HG03064 (cell line): ENCODE measurements around the gene MRPL42.

ENCODE experiments used
- ATAC-seq: cut with Tn5 transposase; IDR thresholded peaks from one replicate; pipeline ENCODE4 v1.9.1; 2021; ENCODE audit warnings: low read depth; ENCODE audit not compliant: unreplicated experiment

MRPL42 gene

DNA sequence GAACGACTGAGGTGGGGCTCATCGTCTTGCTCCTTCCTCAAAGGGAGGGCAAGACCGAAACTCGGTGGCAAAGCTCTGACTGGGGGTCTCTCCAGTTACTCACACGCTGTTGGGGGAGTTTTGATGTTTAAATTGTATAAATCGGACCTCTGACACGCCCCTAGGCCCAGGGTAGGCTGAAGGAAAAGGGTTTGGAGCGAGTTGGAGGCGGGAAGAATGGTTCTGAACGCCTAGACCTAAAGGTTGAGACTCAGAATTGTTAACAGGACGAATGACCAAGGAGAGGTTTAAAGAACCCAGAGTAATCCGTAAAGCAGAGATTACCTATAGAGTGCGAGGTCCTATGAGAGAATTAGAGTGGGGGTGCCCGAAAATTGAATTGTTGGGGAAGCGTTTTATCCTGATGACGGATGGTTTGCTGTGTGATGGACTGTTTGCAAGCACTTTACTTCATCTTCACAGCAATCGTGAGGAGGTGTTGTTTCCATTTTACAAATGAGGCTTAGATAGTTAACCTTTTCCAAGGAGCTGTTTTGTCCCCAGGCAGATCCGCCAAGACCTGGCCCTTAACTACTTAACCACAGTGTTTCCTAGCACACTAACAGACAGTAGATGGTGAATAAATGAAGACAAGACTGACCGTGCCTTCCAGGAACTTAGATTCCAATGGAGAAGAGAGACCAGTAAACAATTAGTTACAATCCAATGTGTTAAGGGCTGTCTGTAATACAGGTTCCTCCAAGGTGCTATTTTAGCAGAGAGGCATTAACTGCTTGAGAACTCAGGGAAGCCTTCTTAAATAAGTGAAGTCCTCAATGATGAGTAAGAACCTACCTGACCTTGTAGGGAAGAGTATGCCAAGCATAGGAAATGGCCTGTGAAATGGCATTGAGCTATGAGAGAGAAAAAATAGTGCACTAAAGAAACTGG, 24.6 kb upstream of the MRPL42 start:
- no peak for ATAC-seq

DNA sequence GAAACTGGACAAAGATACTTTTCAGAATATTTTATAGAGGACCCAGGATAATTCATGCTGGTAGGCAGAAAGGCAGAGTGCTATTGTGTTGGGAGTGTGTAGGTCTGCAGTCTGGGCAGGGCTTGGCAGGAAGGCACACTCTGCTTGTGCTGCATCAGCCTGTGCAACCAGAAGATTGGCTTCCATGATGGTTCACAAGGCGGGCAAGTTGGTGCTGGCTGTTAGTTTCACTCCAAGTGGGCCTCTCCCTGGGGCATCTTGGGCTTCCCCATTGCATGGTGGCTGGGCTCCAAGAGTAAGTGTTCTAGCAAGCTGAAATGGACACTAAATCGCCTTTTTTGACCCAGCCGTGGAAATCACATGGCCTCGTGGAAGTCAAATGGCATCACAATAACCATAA, 23.7 kb upstream of the MRPL42 start:
- no peak for ATAC-seq

DNA sequence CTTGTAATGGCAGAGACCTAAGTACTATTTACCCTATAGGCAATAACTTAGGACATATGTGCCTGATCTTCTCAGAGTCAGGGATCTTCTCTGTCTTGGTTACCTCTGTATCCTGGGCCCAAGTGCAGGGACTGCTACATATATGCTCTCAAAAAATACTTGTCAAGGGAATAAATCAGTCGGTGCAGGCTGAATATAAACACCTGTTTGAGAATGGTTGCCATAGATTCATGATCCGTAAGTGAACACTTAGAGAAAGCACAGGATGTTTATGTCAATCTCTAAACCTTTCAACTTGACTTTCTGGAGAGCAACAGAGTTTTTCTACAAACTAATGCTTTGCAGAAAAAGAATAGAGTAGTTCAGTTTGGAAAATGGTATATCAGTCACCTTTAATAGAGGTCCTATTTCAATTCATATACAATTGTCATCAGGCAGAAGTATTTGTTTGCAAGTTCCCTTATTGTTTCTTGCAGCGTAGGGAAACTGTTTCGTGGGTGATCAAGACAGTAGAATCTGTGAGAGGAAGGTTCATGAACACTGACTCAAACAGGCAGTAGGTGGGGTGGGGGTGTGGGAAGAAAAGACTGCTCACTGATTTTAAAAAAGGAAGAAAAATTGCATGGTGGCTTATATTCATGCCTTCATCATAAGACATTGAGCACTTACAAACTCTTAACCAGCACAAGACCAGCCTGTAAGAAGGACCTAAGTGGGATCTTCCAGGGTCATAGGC, 19.6 kb upstream of the MRPL42 start:
- ATAC-seq: no peak

DNA sequence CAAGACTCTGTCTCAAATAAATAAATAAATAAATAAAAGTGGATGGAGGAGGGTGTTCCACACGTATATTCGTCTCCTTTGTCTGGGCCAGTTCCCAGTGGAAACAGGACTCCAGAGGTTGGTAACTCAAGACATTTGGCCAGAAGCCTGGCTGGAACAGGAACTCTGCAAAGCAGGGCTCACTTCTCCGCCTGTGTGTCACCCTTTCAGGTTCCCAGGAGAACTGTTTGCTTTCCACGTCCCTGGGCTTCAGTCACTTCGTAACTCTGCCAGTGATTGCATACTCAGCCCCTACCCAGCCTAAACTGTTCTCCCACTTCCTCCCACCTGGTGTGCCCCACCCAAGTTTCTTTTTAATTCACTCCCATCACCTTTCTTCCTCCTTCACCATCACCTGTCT, 18.5 kb upstream of the MRPL42 start:
- no peak for ATAC-seq

DNA sequence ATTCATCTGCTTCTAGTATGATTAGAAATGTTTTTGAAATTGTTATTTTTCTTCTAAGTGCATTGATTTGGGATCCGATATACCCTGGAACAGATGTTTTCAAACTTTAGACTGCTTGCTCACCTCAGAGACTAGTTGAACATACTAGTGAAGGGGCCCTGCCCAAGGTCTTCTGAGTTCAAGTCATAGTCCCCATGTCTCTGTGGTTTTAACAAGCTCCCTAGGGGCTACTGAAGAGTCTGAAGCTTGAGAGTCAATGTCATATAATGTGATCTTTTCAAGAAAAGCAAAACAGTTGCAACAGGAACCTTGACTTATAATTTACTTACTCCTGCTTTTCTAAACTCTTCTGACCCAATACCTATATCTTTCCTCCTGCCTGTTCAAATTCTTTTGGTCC, 18.0 kb upstream of the MRPL42 start:
- peak; percentile 93 for ATAC-seq

DNA sequence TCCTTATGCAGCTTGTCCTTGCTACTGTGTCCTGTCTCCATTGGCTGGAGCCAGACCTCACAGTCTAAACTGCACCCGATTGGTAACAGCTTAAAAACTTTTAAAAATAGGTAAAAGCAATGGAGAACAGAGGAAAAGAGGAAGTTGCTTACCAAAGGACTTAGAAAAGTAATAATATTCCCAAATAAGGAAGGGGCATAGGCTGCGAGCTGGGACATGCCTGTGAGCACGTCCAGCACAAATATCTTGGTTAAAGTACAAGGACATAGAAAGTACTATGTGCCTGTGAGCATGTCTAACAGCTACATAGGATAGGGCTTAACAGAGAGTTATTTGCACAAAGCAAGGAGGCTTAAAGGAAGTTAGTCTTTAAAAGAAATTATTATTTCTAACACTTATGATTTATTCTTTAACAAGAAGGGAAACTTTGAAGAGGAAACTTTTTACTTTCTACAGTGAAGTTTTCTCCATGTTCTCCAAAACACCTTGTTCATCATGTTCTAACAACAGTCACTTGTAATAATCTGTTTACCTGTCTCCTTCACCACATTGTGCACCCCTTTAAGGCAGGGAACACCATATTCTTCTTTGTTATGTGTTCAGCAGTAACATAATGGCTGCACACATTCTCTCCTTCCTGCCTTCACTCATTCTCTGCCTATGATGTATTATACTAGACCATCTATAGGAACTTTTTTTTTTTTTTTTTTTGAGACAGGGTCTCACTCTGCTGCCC, 15.7 kb upstream of the MRPL42 start:
- no peak for ATAC-seq

DNA sequence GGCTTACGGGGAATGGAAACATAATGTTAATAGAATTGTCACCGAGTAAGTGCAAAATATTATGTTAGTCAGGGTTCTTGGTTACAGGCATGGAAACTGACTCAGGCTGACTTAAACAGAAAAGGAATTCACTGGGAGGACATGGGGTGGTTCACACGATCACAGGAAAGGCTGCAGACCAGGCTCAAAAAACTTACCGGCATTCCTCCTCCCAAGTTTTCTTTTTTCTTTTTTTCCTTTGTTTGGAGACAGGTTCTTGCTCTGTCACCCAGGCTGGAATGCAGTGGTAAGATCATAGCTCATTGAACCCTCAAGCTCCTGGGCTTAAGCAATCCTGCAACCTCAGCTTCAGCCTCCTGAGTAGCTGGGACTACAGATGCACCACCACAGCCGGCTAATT, 13.7 kb upstream of the MRPL42 start:
- ATAC-seq: no peak

DNA sequence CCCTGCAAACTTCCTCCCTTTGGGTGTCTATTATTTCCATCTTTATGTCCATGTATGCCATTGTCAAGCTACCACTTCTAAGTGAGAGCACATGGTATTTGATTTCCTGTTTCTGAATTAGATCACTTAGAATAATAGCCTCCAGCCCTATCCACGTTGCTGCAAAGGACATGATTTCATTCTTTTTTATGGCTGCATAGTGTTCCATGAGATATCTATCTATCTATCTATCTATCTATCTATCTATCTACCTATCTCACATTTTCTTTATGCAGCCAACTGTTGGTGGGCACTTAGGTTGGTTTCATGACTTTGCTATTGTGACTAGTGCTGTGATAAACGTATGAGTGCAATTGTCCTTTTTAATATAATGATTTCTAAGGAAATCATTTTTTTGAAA, 11.2 kb upstream of the MRPL42 start:
- no peak for ATAC-seq

DNA sequence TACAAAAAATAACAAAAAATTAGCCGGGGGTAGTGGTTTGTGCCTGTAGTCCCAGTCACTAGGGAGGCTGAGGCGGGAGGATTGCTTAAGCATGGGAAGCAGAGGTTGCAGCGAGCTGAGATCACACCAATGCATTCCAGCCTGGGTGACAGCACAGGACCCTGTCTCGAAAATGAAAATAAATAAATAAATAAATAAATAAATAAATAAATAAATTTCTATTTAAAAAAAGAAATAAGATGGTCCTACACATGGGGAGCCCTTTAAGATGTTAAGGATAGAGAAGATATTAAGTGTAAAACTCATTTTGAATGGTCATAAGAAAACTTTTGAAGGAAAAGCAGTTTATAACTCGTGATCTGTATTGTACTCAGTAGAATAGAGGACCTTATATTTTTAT, 8.2 kb upstream of the MRPL42 start:
- ATAC-seq: no peak

DNA sequence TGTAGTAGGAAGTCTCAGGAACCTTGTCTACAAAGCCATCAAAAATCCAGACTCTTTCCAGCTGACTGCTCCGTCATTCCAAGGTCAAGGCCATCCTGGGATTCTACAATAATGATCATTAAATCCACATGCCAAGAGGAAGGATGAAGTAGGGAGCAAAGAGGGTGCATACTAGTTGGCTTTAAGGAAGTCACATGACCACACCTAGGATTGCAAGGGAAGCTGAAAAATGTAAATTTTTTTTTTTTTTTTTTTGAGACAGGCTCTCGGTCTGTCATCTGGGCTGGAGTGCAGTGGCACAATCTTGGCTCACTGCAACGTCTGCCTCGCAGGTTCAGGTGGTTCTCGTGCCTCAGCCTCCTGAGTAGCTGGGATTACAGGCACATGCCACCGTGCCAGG, 7.3 kb upstream of the MRPL42 start:
- no peak for ATAC-seq

DNA sequence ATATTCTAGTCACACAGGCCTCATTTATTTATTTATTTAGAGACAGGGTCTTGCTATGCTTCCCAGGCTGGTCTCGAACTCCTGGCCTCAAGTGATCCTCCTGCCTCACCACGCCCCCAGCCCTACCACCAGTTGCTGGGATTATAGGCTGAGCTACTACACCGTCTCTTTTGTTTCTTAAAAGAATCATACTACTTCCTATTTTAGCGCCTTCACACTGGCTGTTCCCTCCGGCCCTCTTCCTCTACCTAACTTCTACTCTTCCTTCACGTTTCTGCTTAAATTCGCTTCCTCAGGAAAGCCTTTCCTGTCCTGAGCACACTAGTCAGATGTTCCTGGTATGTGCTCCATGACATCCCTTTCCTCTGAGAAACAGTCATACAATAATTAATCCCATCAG, 6.4 kb upstream of the MRPL42 start:
- no peak for ATAC-seq

DNA sequence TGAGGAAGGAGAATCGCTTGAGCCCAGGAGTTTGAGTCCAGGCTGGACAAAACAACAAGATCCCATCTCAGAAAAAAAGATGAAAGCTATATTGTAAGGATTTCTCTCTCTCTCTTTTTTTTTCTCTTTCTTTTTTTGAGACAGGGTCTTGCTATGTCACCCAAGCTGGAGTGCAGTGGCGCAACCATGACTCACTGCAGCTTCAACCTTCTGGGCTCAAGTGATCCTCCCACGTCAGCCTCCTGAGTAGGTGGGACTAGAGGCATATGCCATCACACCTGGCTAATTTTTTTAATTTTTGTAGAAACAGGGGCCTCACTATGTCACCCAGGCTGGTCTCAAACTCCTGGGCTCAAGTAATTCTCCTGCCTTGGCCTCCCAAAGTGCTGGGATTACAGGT, 5.8 kb upstream of the MRPL42 start:
- ATAC-seq: no peak

DNA sequence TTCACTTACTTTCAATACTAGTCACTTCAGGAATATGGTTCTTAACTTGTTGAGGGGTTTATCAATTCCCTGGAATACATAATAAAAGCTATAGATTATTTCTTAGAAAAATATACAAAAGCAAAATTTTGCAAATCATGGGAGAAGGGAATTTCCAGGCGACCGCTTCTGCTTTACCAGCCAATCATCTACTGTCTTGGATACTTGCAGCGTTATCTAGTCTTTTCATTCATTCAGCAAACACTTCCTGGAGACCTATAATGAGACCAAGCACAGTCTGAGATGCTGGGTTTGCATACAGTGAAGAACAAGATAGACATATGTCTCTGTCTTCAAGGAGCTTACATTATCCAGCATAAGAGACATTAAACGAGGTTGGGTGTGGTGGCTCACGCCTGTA, 1.5 kb upstream of the MRPL42 start:
- ATAC-seq: no peak

DNA sequence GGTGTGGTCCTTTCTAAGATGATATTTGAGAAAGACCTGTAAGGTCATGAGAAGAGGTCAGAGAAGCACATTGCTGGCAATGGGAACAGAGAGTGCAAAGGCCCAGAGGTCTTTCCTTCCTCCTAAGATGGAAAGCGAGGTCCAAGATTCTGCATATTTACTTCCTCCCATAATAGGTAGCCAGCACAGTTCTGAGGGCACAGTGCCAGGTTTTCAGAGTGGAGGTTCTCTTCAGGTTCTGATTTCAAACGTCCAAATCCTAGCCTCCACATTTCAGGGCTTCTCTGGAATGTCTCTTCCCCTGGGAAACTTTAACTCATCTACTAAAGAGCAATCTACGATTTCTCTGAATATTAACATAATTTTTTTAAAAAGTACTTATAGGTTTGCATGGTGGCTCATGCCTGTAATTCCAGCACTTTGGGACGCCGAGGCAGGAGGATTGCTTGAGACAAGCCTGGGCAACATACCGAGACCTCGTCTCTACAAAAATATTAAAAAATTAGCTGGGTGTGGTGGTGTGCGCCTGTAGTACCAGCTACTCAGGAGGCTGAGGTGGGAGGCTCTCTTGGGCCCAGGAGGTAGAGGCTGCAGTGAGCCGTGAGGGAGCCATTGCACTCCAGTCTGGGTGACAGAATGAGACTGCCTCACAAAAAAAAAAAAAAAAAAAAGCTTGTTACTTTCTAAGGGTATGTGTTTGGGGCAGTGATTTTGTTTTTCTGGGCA, 526 bp upstream of the MRPL42 start:
- ATAC-seq: no peak

DNA sequence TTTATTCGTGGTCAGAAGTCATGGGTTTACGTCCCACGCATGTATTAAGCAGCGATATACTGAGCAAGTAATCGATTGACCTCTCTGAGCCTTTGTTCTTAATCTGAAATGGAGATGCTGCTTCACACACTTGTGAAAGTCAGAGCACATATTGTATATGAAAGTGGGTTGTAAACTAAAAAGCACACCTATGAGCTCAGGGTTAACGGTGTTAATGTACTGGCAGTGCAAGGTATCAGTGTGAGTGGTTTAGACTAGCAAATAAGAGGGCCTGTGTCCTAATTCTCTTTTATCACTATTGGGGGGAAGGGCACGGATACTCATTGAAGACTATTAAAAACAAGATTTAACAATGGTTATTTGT, 676 bp downstream of the MRPL42 start:
- peak; percentile 18 for ATAC-seq

DNA sequence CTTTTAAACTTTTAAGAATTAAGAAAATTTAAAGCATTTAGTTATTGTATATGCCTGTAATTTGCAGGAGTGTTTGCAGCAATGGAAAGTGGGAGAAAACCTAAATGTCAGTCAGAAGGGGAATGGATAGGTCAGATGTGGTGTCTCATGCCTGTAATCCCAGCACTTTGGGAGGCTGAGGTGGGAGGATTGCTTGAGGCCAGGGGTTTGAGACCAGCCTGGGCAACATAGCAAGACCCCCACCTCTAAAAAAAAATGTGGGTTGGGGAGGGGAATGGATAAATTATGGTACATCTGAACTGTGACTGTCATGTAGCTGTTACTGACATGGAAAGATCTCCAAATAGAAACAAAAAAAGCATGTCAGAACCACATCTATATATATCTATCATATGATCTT, 2.1 kb downstream of the MRPL42 start:
- no peak for ATAC-seq

DNA sequence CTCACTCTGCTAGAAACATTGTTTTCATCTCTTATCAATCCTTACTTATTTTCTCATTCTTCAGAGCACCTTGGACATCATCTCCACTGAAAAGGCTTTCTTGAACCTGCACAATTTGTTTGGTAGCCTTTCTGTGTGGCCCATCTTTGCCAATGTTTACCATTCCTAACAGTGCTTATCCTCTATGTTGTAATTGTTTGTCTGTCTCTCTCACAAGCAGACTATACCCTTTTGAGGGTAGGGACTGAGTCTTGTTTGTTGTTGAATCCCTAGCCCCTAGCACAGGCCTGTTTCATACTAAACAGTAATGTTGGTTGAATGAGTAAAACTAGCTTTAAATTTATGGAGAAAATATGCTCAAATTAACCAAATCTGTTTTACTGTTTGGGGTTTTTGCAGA, 9.2 kb downstream of the MRPL42 start:
- no peak for ATAC-seq

DNA sequence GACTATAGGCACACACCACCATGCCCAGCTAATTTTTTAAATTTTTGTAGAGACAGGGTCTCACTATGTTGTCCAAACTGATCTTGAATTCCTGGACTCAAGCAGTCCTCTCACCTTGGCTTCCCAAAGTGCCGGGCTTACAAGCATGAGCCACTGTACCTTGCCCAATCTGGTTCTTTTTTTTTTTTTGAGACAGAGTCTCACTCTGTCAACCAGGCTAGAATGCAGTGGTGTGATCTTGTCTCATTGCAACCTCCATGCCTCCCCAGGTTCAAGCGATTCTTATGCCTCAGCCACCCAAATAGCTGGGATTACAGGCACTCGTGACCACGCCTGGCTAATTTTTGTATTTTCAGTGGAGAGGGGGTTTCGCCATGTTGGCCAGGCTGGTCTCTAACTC, 15.4 kb downstream of the MRPL42 start:
- no peak for ATAC-seq

DNA sequence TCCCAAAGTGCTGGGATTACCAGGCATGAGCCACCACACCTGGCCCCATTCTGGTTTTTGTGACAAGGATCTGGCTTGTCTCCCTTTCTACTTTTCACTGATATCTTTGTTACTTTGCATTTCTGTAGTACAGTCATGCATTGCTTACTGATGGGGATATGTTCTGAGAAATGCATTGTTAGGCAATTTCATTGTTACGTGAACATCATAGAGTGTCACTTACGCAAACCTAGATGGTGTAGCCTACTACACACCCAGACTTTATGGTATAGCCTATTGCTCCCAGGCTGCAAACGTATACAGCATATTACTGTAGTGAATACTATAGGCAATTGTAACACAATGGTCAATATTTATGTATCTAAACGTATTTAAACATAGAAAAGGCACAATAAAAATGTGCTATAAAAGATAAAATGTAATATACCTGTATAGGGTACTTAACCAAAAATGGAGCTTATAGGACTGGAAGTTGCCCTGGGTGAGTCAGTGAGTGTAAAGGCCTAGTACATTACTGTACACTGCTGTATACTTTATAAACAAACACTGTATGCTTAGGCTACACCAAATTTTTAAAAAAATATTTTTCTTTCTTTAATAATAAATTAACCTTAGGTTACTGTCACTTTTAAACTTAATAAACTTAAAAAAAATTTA, 16.0 kb downstream of the MRPL42 start:
- ATAC-seq: no peak

DNA sequence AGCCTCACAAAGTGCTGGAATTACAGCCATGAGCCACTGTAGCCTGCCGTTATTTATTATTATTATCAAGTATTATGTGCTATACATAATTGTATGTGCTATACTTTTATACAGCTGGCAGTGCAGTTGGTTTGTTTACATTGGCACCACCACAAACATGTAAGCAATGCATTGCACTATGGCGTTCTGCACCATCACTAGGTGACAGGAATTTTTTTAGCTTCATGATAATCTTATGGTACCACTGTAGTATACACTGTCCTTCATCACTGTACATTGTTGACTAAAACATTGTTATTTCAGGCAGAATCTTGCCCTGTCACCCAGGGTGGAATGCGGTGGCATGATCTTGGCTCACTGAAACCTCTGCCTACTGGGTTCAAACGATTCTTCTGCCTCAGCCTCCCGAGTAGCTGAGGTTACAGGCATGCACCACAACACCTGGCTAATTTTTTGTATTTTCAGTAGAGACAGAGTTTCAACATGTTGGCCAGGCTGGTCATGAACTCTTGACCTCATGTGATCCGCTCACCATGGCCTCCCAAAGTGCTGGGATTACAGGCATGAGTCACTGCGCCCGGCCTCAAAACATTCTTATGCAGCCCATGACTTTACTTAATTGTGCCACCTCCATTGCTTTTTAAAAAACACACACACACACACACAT, 17.1 kb downstream of the MRPL42 start:
- ATAC-seq: no peak
